Erythroblast (primary cell): ENCODE data around the gene DDR1.

Experiments
- GATA1 ChIP-seq: IDR thresholded peaks from 2 replicates; pipeline ENCODE4 v1.6.1; 2011; ENCODE audit warnings: low read depth, mild to moderate bottlenecking, control low read depth, low read length, moderate library complexity
- POLR2A ChIP-seq: IDR thresholded peaks from 2 replicates; pipeline ENCODE4 v1.6.1; 2011; ENCODE audit warnings: mild to moderate bottlenecking, low read length

GRCh38 chr6:30837870-30838269 lies 46.4 kb upstream of the DDR1 start:
- no peak for TF ChIP-seq POLR2A
- TF ChIP-seq GATA1, result no peak
